Natural killer cell (primary cell): ENCODE data around the gene NRIP1. TPM values are rescaled to one million over a fixed set of nuclear protein-coding genes. Genes with fewer than 3 reads are reported as not detected.

Experiments used
- ATAC-seq, 3 donors: fragments of 150-1000 bp in 2 of 3; fragments of 200-7000 bp in 1 of 3; cut with Tn5 transposase; 1 replicate in 1 of 3; 2 replicates in 2 of 3; pipeline ENCODE4 v1.10.0; 2021; ENCODE audit warnings: mild to moderate bottlenecking in 2 of 3, moderate library complexity in 2 of 3
- DNase-seq, 2 donors: peaks; one replicate each; pipeline versions ENCODE4 v3.0.0 to v3.0.0-alpha.2; 2013 to 2021; ENCODE audit warnings: mixed read lengths in 1 of 2
- H3K27ac ChIP-seq: one replicate; pipeline ENCODE4 v1.5.1; 2013; ENCODE audit warnings: mild to moderate bottlenecking, low read length
- H3K27me3 ChIP-seq: one replicate; pipeline ENCODE4 v1.6.1; 2013; ENCODE audit warnings: low read length; ENCODE audit not compliant: control insufficient read depth, insufficient read depth
- H3K36me3 ChIP-seq: one replicate; pipeline ENCODE4 v1.6.1; 2013; ENCODE audit warnings: low read length; ENCODE audit not compliant: control insufficient read depth, insufficient read depth
- H3K4me1 ChIP-seq: one replicate; pipeline ENCODE4 v1.6.1; 2013; ENCODE audit warnings: low read length; ENCODE audit not compliant: control insufficient read depth, insufficient read depth
- H3K4me3 ChIP-seq: one replicate; pipeline ENCODE4 v1.5.1; 2013; ENCODE audit warnings: low read length
- H3K9me3 ChIP-seq: one replicate; pipeline ENCODE4 v1.6.1; 2013; ENCODE audit warnings: low read length; ENCODE audit not compliant: control insufficient read depth, insufficient read depth
- H3K27ac Mint-ChIP-seq, 2 donors: one replicate each; pipeline ENCODE4 v1.8.0; 2022; ENCODE audit warnings: mild to moderate bottlenecking in 2 of 2, mixed read lengths in 2 of 2, moderate library complexity in 1 of 2
- H3K27me3 Mint-ChIP-seq, 2 donors: one replicate each; pipeline ENCODE4 v1.8.0; 2022; ENCODE audit warnings: low read depth in 2 of 2, mixed read lengths in 2 of 2
- H3K36me3 Mint-ChIP-seq: one replicate; pipeline ENCODE4 v1.8.0; 2022; ENCODE audit warnings: mixed read lengths
- H3K4me1 Mint-ChIP-seq, 2 donors: one replicate each; pipeline ENCODE4 v1.8.0; 2022; ENCODE audit warnings: mixed read lengths in 2 of 2
- H3K4me3 Mint-ChIP-seq: one replicate; pipeline ENCODE4 v1.8.0; 2022; ENCODE audit warnings: mild to moderate bottlenecking, moderate library complexity, mixed read lengths
- H3K9me3 Mint-ChIP-seq, 2 donors: one replicate each; pipeline ENCODE4 v1.8.0; 2022; ENCODE audit warnings: mixed read lengths in 2 of 2
- WGBS: methylation state at CpG from one replicate; pipeline ENCODE4 v1.1.7; 2013; ENCODE audit warnings: missing lambda C conversion rate; ENCODE audit not compliant: insufficient coverage; 5-methylcytosine and 5-hydroxymethylcytosine counted together
- intact Hi-C: fragments of 100-400 bp; cut with micrococcal nuclease; formaldehyde crosslinking; loops from one replicate; pipeline ENCODE4 v1.14.2; 2022
- total RNA-seq, 4 donors: library from RNA; stranded (reverse); fragments of 120-200 nt in 1 of 4; gene quantifications; one replicate each; pipeline versions ENCODE4 v1.2.3 to v1.2.4, GENCODE V29; 2013 to 2022
- TF ChIP-seq, protein P1 (sequence below): fragments of 200-600 bp; IDR thresholded peaks from one replicate; pipeline ENCODE4 v1.8.0; 2022; ENCODE audit warnings: antibody characterized with exemption

NRIP1 gene
- total RNA-seq, 3 donors from 2014 or later (not counting 1 experiment from before 2014, with no cell fraction given) = 42.4 to 46.8 (median 42.6) TPM

DNA sequence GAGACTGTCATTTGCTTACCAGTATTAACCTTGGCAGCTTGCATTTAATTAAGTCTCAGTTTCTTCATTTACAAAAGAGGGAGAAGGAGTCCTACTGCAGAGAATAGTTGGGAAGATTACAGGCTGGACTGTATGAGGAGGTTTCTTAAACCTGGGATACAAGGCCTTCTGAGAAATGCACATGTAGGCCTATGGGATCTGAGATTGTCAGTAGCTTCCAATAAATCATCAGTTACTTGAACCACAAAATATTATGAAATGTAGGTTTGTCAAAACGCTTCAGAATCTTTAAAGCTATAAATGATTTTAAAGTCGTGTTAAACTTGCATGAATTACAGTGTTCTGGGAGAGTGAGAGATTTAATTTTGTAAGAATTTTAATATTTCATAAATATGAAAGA, 69.6 kb downstream of the NRIP1 start:
- Mint-ChIP-seq H3K4me3 (no peak overlapping the region), H3K27ac (peak overlapping the region in 1 of 2 donors; percentile 5), H3K4me1 (peaks cover 41 to 46% of the 10 kb centered on the region in 2 donors), H3K36me3 (no peaks in the 10 kb centered on the region), H3K27me3 (no peaks in the 10 kb centered on the region), H3K9me3 (no peaks in the 10 kb centered on the region)
- TF ChIP-seq, protein P1, sequence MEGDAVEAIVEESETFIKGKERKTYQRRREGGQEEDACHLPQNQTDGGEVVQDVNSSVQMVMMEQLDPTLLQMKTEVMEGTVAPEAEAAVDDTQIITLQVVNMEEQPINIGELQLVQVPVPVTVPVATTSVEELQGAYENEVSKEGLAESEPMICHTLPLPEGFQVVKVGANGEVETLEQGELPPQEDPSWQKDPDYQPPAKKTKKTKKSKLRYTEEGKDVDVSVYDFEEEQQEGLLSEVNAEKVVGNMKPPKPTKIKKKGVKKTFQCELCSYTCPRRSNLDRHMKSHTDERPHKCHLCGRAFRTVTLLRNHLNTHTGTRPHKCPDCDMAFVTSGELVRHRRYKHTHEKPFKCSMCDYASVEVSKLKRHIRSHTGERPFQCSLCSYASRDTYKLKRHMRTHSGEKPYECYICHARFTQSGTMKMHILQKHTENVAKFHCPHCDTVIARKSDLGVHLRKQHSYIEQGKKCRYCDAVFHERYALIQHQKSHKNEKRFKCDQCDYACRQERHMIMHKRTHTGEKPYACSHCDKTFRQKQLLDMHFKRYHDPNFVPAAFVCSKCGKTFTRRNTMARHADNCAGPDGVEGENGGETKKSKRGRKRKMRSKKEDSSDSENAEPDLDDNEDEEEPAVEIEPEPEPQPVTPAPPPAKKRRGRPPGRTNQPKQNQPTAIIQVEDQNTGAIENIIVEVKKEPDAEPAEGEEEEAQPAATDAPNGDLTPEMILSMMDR = no peak
- Histone ChIP-seq H3K36me3 (no peaks in the 10 kb centered on the region), H3K4me3 (no peak overlapping the region), H3K4me1 (no peaks in the 10 kb centered on the region), H3K9me3 (no peaks in the 10 kb centered on the region), H3K27me3 (no peaks in the 10 kb centered on the region), H3K27ac (no peak overlapping the region)
- DNase-seq = no peak
- intact Hi-C loops = no loop called here
- no CpG with 5 or more reads among the region's 2 CpGs for WGBS
- ATAC-seq = no peak

- intact Hi-C loops = no loop called here
- DNase-seq = no peak
- no peak for ATAC-seq
- H3K27ac ChIP-seq = no peak overlapping the region
- H3K9me3 Mint-ChIP-seq = no peaks in the 10 kb centered on the region
- H3K27ac Mint-ChIP-seq = no peak overlapping the region
- H3K36me3 Mint-ChIP-seq = no peaks in the 10 kb centered on the region
- no peaks in the 10 kb centered on the region for H3K4me1 ChIP-seq
- H3K4me3 Mint-ChIP-seq = no peak overlapping the region
- no peaks in the 10 kb centered on the region for H3K9me3 ChIP-seq
- H3K4me1 Mint-ChIP-seq = peaks cover 48 to 56% of the 10 kb centered on the region in 2 donors
- H3K4me3 ChIP-seq = no peak overlapping the region
- TF ChIP-seq, protein P1 = no peak
- WGBS = 82% methylated on average over 2 of the region's 2 CpGs
- H3K27me3 ChIP-seq = no peaks in the 10 kb centered on the region
- no peaks in the 10 kb centered on the region for H3K27me3 Mint-ChIP-seq
- no peaks in the 10 kb centered on the region for H3K36me3 ChIP-seq
Measured at GRCh38 chr21:14993115-14993514, 71.7 kb downstream of the NRIP1 start.

- Histone ChIP-seq H3K4me1 (no peaks in the 10 kb centered on the region), H3K9me3 (no peaks in the 10 kb centered on the region), H3K27ac (no peak overlapping the region), H3K27me3 (no peaks in the 10 kb centered on the region), H3K4me3 (no peak overlapping the region), H3K36me3 (no peaks in the 10 kb centered on the region)
- no peaks in the 10 kb centered on the region for H3K27me3 Mint-ChIP-seq
- intact Hi-C loops = no loop called here
- TF ChIP-seq, protein P1 = no peak
- no peak overlapping the region for H3K4me3 Mint-ChIP-seq
- ATAC-seq = no peak
- peaks cover 44 to 53% of the 10 kb centered on the region in 2 donors for H3K4me1 Mint-ChIP-seq
- H3K36me3 Mint-ChIP-seq = no peaks in the 10 kb centered on the region
- WGBS = 94% methylated on average over 8 of the region's 8 CpGs
- H3K27ac Mint-ChIP-seq = peak overlapping the region in 1 of 2 donors; percentile 24
- no peaks in the 10 kb centered on the region for H3K9me3 Mint-ChIP-seq
- DNase-seq = no peak
Measured at GRCh38 chr21:14991957-14992356, 72.8 kb downstream of the NRIP1 start.

DNA sequence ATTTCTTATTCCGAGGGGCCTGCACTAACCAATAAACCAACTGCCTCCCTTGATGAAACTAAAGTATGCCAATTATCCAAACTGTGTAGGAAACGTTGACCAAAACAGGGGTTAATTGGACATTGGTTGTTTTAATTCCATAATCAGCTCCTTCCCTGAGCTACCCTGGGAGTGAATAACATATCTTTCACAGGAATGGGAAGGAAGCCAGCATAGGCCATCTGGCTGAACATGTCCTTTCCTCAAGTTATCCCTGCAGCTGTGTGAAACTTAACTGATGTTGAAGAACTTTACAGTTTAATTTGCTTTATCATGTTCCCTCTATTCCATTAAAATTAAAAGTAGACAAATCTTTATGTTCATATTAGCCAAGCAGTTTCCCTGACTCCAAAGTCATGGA, 75.4 kb downstream of the NRIP1 start:
- Histone ChIP-seq H3K36me3 (no peaks in the 10 kb centered on the region), H3K4me1 (no peaks in the 10 kb centered on the region), H3K27me3 (no peaks in the 10 kb centered on the region), H3K27ac (no peak overlapping the region), H3K9me3 (no peaks in the 10 kb centered on the region), H3K4me3 (no peak overlapping the region)
- TF ChIP-seq, protein P1 = no peak
- H3K27ac Mint-ChIP-seq = no peak overlapping the region
- no peaks in the 10 kb centered on the region for H3K9me3 Mint-ChIP-seq
- peaks cover 37 to 47% of the 10 kb centered on the region in 2 donors for H3K4me1 Mint-ChIP-seq
- no peak overlapping the region for H3K4me3 Mint-ChIP-seq
- H3K36me3 Mint-ChIP-seq = no peaks in the 10 kb centered on the region
- ATAC-seq (no peak), DNase-seq (no peak)
- WGBS = 100% methylated on average over 2 of the region's 2 CpGs
- no peaks in the 10 kb centered on the region for H3K27me3 Mint-ChIP-seq
- intact Hi-C loops = no loop called here
